22Rv1 (cell line): ENCODE results near the gene MMP3.
"Not testable (repeated sequence)": the region's sequence is repeated elsewhere in the genome, so short reads cannot be mapped to it uniquely, and the experiment has no call there.

ENCODE experiments used
- H3K27ac ChIP-seq: fragments of 450-650 bp; 2 replicates; pipeline ENCODE4 v1.5.1; 2017
- CTCF ChIP-seq: fragments of 450-650 bp; IDR thresholded peaks from 2 replicates; pipeline ENCODE4 v1.5.1; 2017; ENCODE audit warnings: mild to moderate bottlenecking
- ZFX ChIP-seq: fragments of 450-650 bp; IDR thresholded peaks from 2 replicates; pipeline ENCODE4 v1.6.1; 2017; ENCODE audit warnings: antibody characterized with exemption, borderline replicate concordance

MMP3 gene

GRCh38 chr11:102874852-102875251 lies 31.4 kb upstream of the MMP3 start, which contains the start of gene MMP12:
Gene MMP12, minus strand, starts transcription at chr11:102874982. Its CDS starts 45 bp downstream, at chr11:102874937.
- no peak within 1 kb of the TSS for H3K27ac ChIP-seq
- TF ChIP-seq CTCF (no peak), ZFX (no peak)

GRCh38 chr11:102869354-102869964 lies 26.1 kb upstream of the MMP3 start:
- not testable (repeated sequence) for H3K27ac ChIP-seq

- H3K27ac ChIP-seq: no peak overlapping the region
- no peak for TF ChIP-seq ZFX
- TF ChIP-seq CTCF: no peak
These were observed 24.9 kb upstream of the MMP3 start for GRCh38 chr11:102868339-102868738.

GRCh38 chr11:102864724-102865123 lies 21.3 kb upstream of the MMP3 start:
- H3K27ac ChIP-seq: no peak overlapping the region
- TF ChIP-seq ZFX: no peak
- TF ChIP-seq CTCF: no peak

- no peak for TF ChIP-seq ZFX
- no peak for TF ChIP-seq CTCF
- H3K27ac ChIP-seq: no peak overlapping the region
These were observed 10.5 kb upstream of the MMP3 start for GRCh38 chr11:102853956-102854355.

- no peak for TF ChIP-seq ZFX
- TF ChIP-seq CTCF: no peak
- H3K27ac ChIP-seq: no peak overlapping the region
These were observed 9.6 kb upstream of the MMP3 start for GRCh38 chr11:102853055-102853454.

- TF ChIP-seq CTCF (no peak), ZFX (no peak)
- no peak overlapping the region for H3K27ac ChIP-seq
These were observed 7.8 kb upstream of the MMP3 start for GRCh38 chr11:102850973-102851745.
